Liver (tissue), 9 donors: ENCODE results near the gene AJAP1. TPM values are rescaled to one million over a fixed set of nuclear protein-coding genes. Genes with fewer than 3 reads are reported as not detected.

Experiments
- DNase-seq: peaks from one replicate; pipeline ENCODE4 v3.0.0-alpha.2; 2017; ENCODE audit warnings: low spot score
- H3K27ac ChIP-seq, 2 donors: one replicate each; pipeline ENCODE4 v1.7.0; 2013; ENCODE audit warnings: inconsistent platforms in 2 of 2, low read length in 2 of 2, control low read depth in 1 of 2, low read depth in 1 of 2, mild to moderate bottlenecking in 1 of 2
- H3K27me3 ChIP-seq, 4 donors: one replicate each; pipeline versions ENCODE4 v1.6.1 to v1.7.0; 2013; ENCODE audit warnings: low read length in 3 of 4, inconsistent platforms in 1 of 4, mild to moderate bottlenecking in 1 of 4, moderate library complexity in 1 of 4; ENCODE audit not compliant: control insufficient read depth in 4 of 4, insufficient read depth in 4 of 4
- H3K36me3 ChIP-seq, 4 donors: one replicate each; pipeline versions ENCODE4 v1.6.1 to v1.7.0; 2013; ENCODE audit warnings: low read length in 3 of 4, mild to moderate bottlenecking in 3 of 4, low read depth in 1 of 4, moderate library complexity in 1 of 4; ENCODE audit not compliant: control insufficient read depth in 4 of 4, insufficient read depth in 3 of 4
- H3K4me1 ChIP-seq, 4 donors: one replicate each; pipeline versions ENCODE4 v1.6.1 to v1.7.0; 2013; ENCODE audit warnings: low read length in 3 of 4, mild to moderate bottlenecking in 3 of 4, moderate library complexity in 1 of 4; ENCODE audit not compliant: control insufficient read depth in 4 of 4, insufficient read depth in 4 of 4
- H3K4me3 ChIP-seq, 3 donors: one replicate each; pipeline versions ENCODE4 v1.6.1 to v1.7.0; 2013; ENCODE audit warnings: low read length in 3 of 3, control low read depth in 1 of 3, low read depth in 1 of 3, mild to moderate bottlenecking in 1 of 3
- H3K9ac ChIP-seq, 2 donors: one replicate each; pipeline ENCODE4 v1.7.0; 2013; ENCODE audit warnings: low read length in 2 of 2, mild to moderate bottlenecking in 2 of 2, moderate library complexity in 2 of 2, control low read depth in 1 of 2, low read depth in 1 of 2
- H3K9me3 ChIP-seq, 4 donors: one replicate each; pipeline versions ENCODE4 v1.6.1 to v1.7.0; 2013; ENCODE audit warnings: low read length in 3 of 4; ENCODE audit not compliant: control insufficient read depth in 4 of 4
- ATF3 ChIP-seq: IDR thresholded peaks from 2 replicates; pipeline ENCODE4 v1.6.1; 2016; ENCODE audit warnings: antibody characterized with exemption
- CTCF ChIP-seq: fragments of 150-350 bp; IDR thresholded peaks from 2 replicates; pipeline ENCODE4 v1.5.1; 2017; ENCODE audit warnings: improper control_type of control experiment, low read depth, low read length; ENCODE audit not compliant: missing input control
- EGR1 ChIP-seq, 2 donors: IDR thresholded peaks; 2 replicates each; pipeline ENCODE4 v1.6.1; 2016 to 2018; ENCODE audit warnings: antibody characterized with exemption in 2 of 2, low read depth in 2 of 2
- FOXA1 ChIP-seq: IDR thresholded peaks from 2 replicates; pipeline ENCODE4 v1.6.1; 2016; ENCODE audit warnings: antibody characterized with exemption
- FOXA2 ChIP-seq: IDR thresholded peaks from 2 replicates; pipeline ENCODE4 v1.6.1; 2016; ENCODE audit warnings: antibody characterized with exemption
- GABPA ChIP-seq, 2 donors: IDR thresholded peaks in 1 of 2; conservative IDR thresholded peaks in 1 of 2; 2 replicates each; pipeline ENCODE4 v1.6.1; 2016; ENCODE audit warnings: antibody characterized with exemption in 2 of 2, mild to moderate bottlenecking in 1 of 2, moderate library complexity in 1 of 2
- HNF4A ChIP-seq, 2 donors: conservative IDR thresholded peaks; 2 replicates each; pipeline ENCODE4 v1.6.1; 2016; ENCODE audit warnings: antibody characterized with exemption in 2 of 2, mild to moderate bottlenecking in 2 of 2
- HNF4G ChIP-seq: IDR thresholded peaks from 2 replicates; pipeline ENCODE4 v1.6.1; 2016; ENCODE audit warnings: antibody characterized with exemption
- JUND ChIP-seq, 2 donors: IDR thresholded peaks; 2 replicates each; pipeline ENCODE4 v1.6.1; 2016; ENCODE audit warnings: antibody characterized with exemption in 2 of 2
- MAX ChIP-seq: IDR thresholded peaks from 2 replicates; pipeline ENCODE4 v1.6.1; 2016; ENCODE audit warnings: antibody characterized with exemption
- NR2F2 ChIP-seq: IDR thresholded peaks from 2 replicates; pipeline ENCODE4 v1.6.1; 2016; ENCODE audit warnings: antibody characterized with exemption
- RAD21 ChIP-seq, 2 donors: IDR thresholded peaks; 2 replicates each; pipeline ENCODE4 v1.6.1; 2016; ENCODE audit warnings: antibody characterized with exemption in 2 of 2, mild to moderate bottlenecking in 2 of 2
- REST ChIP-seq: IDR thresholded peaks from 2 replicates; pipeline ENCODE4 v1.6.1; 2016; ENCODE audit warnings: antibody characterized with exemption, mild to moderate bottlenecking
- RXRA ChIP-seq, 2 donors: IDR thresholded peaks; 2 replicates each; pipeline ENCODE4 v1.6.1; 2017 to 2018; ENCODE audit warnings: antibody characterized with exemption in 2 of 2, mild to moderate bottlenecking in 1 of 2
- SP1 ChIP-seq: IDR thresholded peaks from 2 replicates; pipeline ENCODE4 v1.6.1; 2018; ENCODE audit warnings: antibody characterized with exemption, mild to moderate bottlenecking
- TAF1 ChIP-seq: conservative IDR thresholded peaks from 2 replicates; pipeline ENCODE4 v1.6.1; 2016; ENCODE audit warnings: antibody characterized with exemption, mild to moderate bottlenecking
- YY1 ChIP-seq: IDR thresholded peaks from 2 replicates; pipeline ENCODE4 v1.6.1; 2016; ENCODE audit warnings: antibody characterized with exemption, mild to moderate bottlenecking
- ZBTB33 ChIP-seq: IDR thresholded peaks from 2 replicates; pipeline ENCODE4 v1.6.1; 2016; ENCODE audit warnings: antibody characterized with exemption
- WGBS: extraction: QIAGEN DNeasy Blood & Tissue Kit; methylation state at CpG from one replicate; pipeline ENCODE4 v1.1.7; 2013; 5-methylcytosine and 5-hydroxymethylcytosine counted together
- polyA plus RNA-seq, 2 donors: library from polyadenylated mRNA; stranded (reverse) in 1 of 2; unstranded in 1 of 2; fragments of 200-250 nt in 1 of 2; fragments of >200 nt in 1 of 2; fragmentation: Nextera tagmentation in 1 of 2; extraction: Ambion mirVana in 1 of 2; gene quantifications; one replicate each; pipeline versions ENCODE4 v1.2.1 to v1.2.3, GENCODE V29; 2013 to 2015
- total RNA-seq, 2 donors: library from RNA; depleted of rRNA; stranded (reverse); fragments of >200 nt; gene quantifications; one replicate each; pipeline ENCODE4 v1.2.3, GENCODE V29; 2014
- donor health status: healthy.
- donor health status: healthy.
- donor health status: healthy.
- donor health status: healthy.
- donor health status: healthy.

AJAP1 gene
- total and polyA plus RNA-seq, 4 donors: under 0.01 to 0.21 (median 0.08) TPM; not detected in 1

GRCh38 chr1:4684864-4685522 is 30.6 kb downstream of the AJAP1 start:
- Histone ChIP-seq H3K4me1 (no peaks in the 10 kb centered on the region), H3K27ac (no peak overlapping the region), H3K36me3 (no peaks in the 10 kb centered on the region), H3K4me3 (no peak overlapping the region), H3K27me3 (peaks cover 0 to 2% (median 0%) of the 10 kb centered on the region in 4 donors), H3K9me3 (peaks cover 3 to 5% (median 3%) of the 10 kb centered on the region in 4 donors), H3K9ac (no peak overlapping the region)
- DNase-seq: no peak
- 54% methylated on average over 7 of the region's 7 CpGs for WGBS
- no peak for TF ChIP-seq RAD21 (IDR thresholded peaks at IDR 0.05)

- H3K36me3 ChIP-seq: no peaks in the 10 kb centered on the region
- no peaks in the 10 kb centered on the region for H3K9me3 ChIP-seq
- no peak overlapping the region for H3K27ac ChIP-seq
- DNase-seq: no peak
- no peak for TF ChIP-seq GABPA (IDR thresholded peaks at IDR 0.05 in 1 of 2, conservative IDR thresholded peaks at IDR 0.05 in 1 of 2)
- no peak for TF ChIP-seq MAX
- TF ChIP-seq ATF3: no peak
- TF ChIP-seq HNF4A (conservative IDR thresholded peaks at IDR 0.05): no peak
- TF ChIP-seq TAF1: no peak
- TF ChIP-seq YY1: no peak
- TF ChIP-seq FOXA2: no peak
- TF ChIP-seq REST: no peak
- no peak for TF ChIP-seq RAD21 (IDR thresholded peaks at IDR 0.05)
- TF ChIP-seq FOXA1: no peak
- TF ChIP-seq JUND (IDR thresholded peaks at IDR 0.05): no peak
- TF ChIP-seq HNF4G: no peak
- no peak for TF ChIP-seq CTCF
- TF ChIP-seq RXRA (IDR thresholded peaks at IDR 0.05): no peak
- TF ChIP-seq EGR1 (IDR thresholded peaks at IDR 0.05; ENCODE audit: low read depth in 2 of 2): no peak
- no peak for TF ChIP-seq ZBTB33
- TF ChIP-seq SP1: no peak
- TF ChIP-seq NR2F2: no peak
- H3K27me3 ChIP-seq: peaks cover 0 to 2% (median 0%) of the 10 kb centered on the region in 4 donors
- no peak overlapping the region for H3K9ac ChIP-seq
- 85% methylated on average over 6 of the region's 6 CpGs for WGBS
- no peak overlapping the region for H3K4me3 ChIP-seq
- no peaks in the 10 kb centered on the region for H3K4me1 ChIP-seq
Observed at GRCh38 chr1:4685523-4685865, 31.1 kb downstream of the AJAP1 start.
